GM21723 (cell line): ENCODE results near the gene ARHGAP45.
A peak's percentile ranks its signal among the peaks of the same experiment; 100 is the strongest.

Experiments
- ATAC-seq: cut with Tn5 transposase; IDR thresholded peaks from one replicate; pipeline ENCODE4 v1.9.1; 2021; ENCODE audit warnings: mild to moderate bottlenecking, moderate library complexity; ENCODE audit not compliant: unreplicated experiment

The ARHGAP45 gene

GRCh38 chr19:1085053-1085658, 18.2 kb downstream of the ARHGAP45 start:
- no peak for ATAC-seq

DNA sequence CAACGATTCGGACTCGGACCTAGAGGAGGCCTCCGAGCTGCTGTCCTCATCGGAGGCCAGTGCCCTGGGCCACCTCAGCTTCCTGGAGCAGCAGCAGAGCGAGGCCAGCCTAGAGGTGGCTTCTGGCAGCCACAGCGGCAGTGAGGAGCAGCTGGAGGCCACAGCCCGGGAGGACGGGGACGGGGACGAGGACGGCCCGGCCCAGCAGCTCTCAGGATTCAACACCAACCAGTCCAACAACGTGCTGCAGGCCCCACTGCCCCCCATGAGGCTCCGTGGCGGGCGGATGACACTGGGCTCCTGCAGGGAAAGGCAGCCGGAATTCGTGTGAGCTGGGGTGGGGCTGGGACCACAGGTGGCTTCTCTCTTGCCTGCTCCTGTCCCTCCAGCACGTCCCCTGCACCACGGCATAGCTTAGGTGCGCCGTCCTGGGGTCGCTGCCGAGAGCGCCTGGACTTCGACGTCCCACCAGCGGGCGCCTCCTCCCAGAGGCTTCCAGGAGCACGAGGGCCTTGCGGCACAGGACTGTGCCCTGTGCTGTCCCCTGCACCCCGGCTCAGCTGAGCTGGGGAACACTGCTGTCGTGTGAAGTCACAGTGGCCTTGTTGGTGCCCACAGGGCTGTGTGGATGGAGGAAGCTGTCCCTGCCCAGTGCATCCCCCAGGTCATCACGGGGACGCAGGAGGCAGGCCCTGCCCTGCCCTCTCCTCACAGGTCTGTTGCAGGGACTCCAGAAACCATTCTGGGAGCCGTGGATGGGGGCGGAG, 18.9 kb downstream of the ARHGAP45 start:
- no peak for ATAC-seq

DNA sequence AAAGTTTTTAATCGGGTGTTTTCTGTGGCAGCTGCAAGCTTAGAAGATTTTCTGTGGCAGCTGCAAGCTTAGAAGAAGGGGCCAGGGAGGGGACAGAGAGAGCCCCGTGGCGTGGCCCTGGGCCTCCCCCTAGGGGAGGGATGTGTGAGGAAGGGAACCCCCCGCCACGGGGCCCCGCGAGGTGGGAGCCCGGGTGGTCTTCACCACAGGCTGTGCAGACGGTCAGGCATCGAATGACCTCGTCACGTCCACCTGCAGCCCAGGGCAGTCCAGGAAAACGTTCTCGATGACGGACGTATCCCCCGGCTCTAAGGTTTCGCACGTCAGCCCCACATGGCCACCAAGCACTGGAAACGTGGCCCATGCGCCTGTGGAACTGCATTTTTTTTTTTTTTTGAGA, 19.6 kb downstream of the ARHGAP45 start:
- ATAC-seq, result no peak

GRCh38 chr19:1087813-1088415, 20.9 kb downstream of the ARHGAP45 start:
- no peak for ATAC-seq

GRCh38 chr19:1088416-1089010, 21.5 kb downstream of the ARHGAP45 start:
- no peak for ATAC-seq

- ATAC-seq, result no peak
Observed at GRCh38 chr19:1089126-1089771, 22.3 kb downstream of the ARHGAP45 start.

DNA sequence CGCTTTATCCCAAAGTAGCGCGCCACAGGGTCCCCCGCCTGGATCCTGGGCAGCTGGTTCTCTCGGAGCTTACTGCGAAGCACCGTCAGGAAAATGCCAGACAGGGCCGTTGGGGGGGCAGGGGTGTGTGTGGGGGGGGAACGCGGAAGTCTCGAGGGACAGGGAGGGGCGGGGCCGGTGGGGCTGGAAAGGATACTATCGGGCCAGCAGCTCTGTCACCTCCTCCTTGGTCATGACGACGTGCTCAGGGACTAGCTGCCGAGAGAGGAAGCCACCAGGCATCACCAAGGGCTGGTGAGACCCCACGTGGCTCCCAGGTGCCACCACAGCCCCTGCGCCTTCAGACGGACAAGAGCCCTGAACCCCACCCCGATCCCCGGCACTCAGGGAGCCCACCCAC, 22.9 kb downstream of the ARHGAP45 start:
- ATAC-seq, result no peak

DNA sequence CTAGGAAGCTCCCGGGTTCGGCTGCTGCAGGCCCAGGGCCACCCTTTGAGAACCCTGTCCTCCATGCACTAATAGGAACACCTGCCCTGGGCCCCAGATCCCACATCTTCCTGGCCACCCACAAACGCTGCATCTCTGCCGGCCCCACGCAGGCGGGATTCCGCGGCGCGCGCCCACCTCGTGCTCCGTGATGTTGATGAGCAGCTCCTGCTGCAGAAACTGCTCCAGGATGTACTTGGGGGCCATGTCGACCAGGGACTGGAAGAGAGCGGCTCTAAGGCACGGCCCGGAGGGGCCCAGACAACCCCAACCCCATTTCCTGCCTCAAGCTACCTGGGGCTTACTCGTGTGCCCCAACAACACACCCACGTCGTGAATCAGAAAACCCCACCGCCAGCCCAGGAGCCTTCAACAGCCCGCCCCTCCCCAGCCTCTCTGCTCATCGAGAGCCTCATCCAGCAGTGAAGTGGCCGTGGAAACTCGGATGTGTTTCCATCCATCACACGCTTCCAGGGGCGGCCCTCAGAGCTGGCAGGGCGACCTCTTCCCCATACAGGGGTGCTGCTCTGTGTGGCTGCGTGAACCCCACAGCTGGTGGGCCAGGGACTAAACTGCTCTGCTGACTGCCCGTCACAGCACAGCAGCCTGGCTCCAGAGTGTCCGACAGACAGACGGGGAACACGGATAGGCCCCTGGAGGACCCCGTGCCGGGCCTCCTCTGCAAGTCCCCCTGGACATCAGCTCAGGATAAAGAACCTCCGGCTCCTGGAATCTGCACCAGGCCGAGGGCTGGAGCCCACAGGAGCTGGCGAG, 24.0 kb downstream of the ARHGAP45 start:
- ATAC-seq, result no peak

GRCh38 chr19:1091544-1092175, 24.7 kb downstream of the ARHGAP45 start:
- ATAC-seq, result no peak

DNA sequence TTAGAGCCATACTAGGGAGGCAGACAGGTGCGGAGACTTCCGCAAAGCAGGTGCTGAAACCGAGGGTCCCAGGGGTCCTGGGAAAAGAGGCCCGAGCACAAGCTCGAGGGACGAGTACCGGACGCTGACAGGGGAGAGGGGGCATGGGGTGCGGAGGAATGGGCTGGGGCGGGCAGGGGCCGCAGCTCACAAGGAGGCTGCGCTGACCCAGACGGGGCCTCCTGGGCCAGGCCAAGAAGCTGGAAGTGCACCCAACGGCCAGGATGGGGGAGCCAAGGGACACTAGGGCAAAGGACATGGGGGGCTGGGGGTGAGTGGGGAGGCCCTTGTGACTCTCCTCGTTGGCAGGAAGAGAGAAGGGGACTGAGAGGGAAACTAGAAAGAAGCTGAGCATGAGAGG, 26.4 kb downstream of the ARHGAP45 start:
- ATAC-seq, result no peak

DNA sequence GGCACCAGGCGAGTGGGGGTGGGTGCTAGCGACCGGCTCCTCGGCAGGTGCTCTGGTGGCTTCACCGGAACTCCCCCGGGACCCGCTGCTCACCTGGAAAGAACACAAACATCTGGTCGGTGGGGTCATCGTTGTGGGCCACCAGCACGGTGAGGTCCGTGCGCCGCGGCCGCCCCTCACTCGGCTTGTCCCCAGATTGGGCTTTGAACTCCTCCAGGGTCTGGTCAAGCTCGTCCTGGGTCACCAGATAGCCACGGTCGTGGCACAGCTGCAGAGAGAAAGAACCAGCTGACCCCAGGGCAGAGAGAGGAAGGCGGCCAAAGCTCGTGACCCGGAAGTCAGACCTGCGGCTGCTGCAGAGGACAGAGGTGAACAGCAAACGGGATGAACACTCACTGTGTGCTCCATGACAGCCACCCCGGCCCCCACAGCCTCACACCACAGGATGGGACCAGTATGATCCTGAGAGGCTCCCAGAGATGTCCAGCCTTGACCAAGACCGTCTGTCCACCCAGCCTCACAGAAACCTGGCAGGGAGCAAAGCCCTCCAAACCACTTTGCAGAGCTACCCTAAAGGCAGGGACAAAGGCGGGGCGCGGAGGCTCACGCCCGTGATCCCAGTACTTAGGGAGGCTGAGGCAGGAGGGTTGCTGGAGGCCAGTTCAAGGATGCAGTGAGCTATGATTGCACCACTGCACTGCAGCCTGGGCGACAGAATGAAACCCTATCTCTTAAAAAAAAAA, 27.0 kb downstream of the ARHGAP45 start:
- ATAC-seq, result no peak

DNA sequence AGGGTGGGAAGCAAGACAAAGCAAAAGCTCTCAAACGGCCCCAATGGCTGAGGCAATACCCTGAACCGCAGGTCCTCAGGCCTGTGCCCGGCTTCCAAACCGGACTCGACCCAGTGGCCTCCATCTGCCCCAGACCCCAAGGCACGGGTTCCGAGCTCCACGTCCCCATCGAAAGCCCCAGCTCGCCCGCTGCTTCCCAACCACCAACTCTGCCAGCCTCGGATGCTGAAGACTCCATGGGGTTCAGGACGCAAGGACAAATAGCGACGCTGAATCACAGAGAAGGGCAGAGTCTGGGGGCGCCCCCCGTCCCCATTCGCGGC, 27.6 kb downstream of the ARHGAP45 start:
- no peak for ATAC-seq

DNA sequence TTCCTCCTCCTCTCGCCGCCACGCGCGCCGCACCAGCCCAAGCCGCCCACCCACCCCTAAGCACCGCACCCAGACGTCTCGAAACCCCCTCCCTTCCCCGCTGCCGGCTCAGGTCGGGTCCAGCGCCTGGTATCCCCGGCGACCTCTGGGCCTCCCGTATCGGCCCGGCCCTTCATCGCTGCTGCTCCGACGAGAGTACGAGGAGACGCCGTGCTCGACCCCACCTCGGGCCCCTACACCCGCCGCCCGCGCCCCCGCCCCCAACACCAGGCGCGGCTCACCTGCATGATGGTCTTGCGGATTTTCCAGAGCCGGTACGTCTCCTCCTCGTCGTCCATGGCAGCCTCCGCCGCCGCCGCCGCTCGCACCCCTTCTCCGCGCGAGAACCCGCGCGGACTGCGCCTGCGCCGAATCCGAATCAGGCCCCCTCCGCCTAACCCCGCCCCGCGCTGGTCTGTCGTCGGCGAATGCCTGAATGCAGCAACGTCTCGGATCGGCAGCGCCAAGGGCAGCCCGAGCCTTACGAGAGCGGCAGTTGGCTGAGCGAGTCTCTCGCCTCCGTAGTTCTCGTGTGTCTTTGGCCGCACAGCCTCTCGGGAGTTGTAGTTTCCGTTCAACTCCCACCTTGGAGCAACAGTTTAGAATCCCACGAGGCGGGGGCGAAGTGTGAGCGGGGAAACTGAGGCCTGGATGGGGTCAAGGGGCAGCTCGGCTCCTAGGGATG, 28.2 kb downstream of the ARHGAP45 start, which contains the start of gene POLR2E:
Gene POLR2E, minus strand, starts transcription at position 398 of the 724 bp plus-strand sequence. Its CDS starts 60 bp downstream, at position 338.
- peak; percentile 71 for ATAC-seq

DNA sequence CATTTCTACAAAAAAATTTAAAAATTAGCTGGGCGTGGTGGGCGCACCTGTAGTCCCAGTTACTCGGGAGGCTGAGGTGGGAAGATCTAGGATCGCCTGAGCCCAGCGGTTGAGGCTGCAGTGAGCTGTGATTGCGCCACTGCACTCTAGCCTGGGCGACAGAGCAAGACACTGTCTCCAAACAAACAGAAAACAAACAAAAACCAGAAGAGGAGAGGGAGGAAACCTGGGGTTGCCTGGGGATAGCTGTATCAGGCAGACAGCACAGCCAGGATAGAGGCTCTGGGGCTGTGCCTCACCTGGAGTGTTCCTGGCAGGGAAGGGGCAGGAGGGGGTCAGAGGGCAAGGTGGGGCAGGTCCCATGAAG, 30.8 kb downstream of the ARHGAP45 start:
- no peak for ATAC-seq

GRCh38 chr19:1098177-1099051, 31.4 kb downstream of the ARHGAP45 start:
- ATAC-seq, result no peak

DNA sequence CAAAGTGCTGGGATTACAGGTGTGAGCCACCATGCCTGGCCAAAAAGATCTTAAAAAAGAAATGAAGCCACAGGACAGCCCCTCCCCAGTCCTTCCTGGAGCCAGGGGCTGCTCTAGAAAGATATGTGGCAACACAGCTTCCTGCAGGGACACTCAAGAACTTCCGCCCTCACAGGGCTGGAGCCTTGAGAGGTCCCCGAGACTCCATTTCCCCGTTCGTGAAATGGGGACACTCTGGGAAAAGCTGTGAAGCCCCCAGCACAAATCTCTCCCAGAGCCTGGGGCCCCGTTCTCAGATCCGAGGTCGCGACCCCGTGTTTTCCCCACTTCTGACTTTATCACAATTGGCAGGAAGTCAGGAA, 34.4 kb downstream of the ARHGAP45 start:
- no peak for ATAC-seq

DNA sequence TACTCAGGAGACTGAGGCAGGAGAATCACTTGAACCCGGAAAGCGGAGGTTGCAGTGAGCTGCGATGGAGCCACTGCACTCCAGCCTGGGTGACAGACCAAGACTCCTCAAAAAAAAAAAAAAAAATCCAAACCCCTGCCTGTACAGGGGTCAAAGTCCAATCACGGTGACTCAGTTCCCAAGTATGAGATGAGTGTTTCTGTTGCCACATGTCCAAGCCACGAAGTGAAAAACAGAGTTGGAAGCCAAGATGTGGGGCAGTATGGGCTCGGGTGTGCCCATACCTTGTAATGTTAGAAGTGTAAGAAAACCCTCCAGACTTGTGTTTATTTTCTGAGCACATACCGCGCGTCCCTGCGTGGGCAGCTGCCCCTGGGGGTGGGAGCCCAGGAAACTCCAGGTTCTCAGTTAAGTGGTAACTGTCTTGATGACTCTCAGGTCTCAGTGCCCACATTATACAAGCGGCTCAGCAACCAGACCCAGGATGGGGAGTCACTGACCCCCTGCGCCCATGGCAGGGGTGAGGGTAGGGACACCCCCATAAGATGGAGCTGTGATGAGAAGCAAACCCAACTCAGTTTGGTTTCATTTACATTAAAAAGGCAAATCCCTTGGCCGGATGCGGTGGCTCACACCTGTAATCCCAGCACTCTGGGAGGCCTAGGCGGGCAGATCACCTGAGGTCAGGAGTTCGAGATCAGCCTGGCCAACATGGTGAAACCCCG, 35.6 kb downstream of the ARHGAP45 start:
- no peak for ATAC-seq
